HL-60 (cell line): ENCODE data around the gene GPR149.

ENCODE experiments used
- DNase-seq, 2 experiments: peaks; one replicate each; pipeline ENCODE4 v3.0.0-alpha.2; 2010 to 2020; ENCODE audit warnings: low read depth in 1 of 2, low spot score in 1 of 2
- H3K27ac ChIP-seq: fragments of 250-450 bp; sonication (Bioruptor Pico); replicated peaks from 2 replicates; pipeline ENCODE4 v1.5.1; 2020; ENCODE audit warnings: mild to moderate bottlenecking, moderate library complexity
- H3K27me3 ChIP-seq: fragments of 250-450 bp; sonication (Bioruptor Pico); 2 replicates; pipeline ENCODE4 v1.5.1; 2021; ENCODE audit warnings: mild to moderate bottlenecking, moderate library complexity; ENCODE audit not compliant: insufficient read depth, poor library complexity, severe bottlenecking
- H3K4me3 ChIP-seq: replicated peaks from 2 replicates; pipeline ENCODE4 v1.5.1; 2011; ENCODE audit warnings: mild to moderate bottlenecking, control low read depth, low read length; ENCODE audit not compliant: insufficient read depth
- GABPA ChIP-seq: IDR thresholded peaks from 2 replicates; pipeline ENCODE4 v1.6.1; 2012; ENCODE audit warnings: low read depth
- POLR2AphosphoS5 ChIP-seq: IDR thresholded peaks from 2 replicates; pipeline ENCODE4 v1.6.1; 2012; ENCODE audit warnings: low read depth
- SPI1 ChIP-seq: IDR thresholded peaks from 2 replicates; pipeline ENCODE4 v1.6.1; 2012; ENCODE audit warnings: low read depth, mild to moderate bottlenecking, borderline replicate concordance
- TF ChIP-seq, protein P1 (sequence below): IDR thresholded peaks from one replicate; pipeline ENCODE4 v1.5.1; 2011; ENCODE audit warnings: low read length, control low read depth, inconsistent platforms; ENCODE audit not compliant: insufficient read depth
- TF ChIP-seq, protein P2 (sequence below): IDR thresholded peaks from 2 replicates; pipeline ENCODE4 v1.6.1; 2012; ENCODE audit warnings: low read depth; ENCODE audit not compliant: insufficient replicate concordance

Gene GPR149

DNA sequence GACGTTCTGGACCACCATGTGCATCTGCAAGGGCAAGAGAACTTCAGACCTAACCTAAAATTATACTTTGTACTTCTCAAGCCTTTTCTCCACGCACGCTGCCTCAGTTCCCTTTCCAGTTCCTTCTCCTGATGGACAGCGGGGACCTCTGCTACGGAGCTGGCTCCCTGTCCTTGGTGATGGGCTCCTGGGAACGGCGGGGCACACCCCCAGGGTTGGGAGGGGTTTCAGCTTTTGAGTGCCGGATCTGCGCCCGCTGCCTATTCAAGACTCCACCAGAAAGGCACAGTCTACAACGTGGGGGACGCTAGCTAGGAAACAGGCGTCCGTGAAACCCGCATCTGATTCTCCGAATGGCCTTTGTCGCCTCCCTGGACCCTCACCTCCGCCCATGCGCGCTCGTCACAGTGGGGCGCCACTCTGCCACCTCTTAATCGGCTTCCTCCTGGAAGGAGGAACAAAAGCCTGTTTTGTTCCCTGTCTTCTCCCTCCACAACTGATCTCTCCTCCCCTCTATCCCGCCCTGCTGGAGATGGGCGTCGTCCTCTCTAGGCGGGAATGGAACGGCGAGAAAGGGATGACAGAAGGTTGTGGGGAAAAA, 2.2 kb downstream of the GPR149 start:
- Histone ChIP-seq H3K27ac (no peak overlapping the region), H3K4me3 (no peak overlapping the region), H3K27me3 (peaks cover 39% of the 10 kb centered on the region)
- no peak for TF ChIP-seq GABPA
- TF ChIP-seq, protein P1, sequence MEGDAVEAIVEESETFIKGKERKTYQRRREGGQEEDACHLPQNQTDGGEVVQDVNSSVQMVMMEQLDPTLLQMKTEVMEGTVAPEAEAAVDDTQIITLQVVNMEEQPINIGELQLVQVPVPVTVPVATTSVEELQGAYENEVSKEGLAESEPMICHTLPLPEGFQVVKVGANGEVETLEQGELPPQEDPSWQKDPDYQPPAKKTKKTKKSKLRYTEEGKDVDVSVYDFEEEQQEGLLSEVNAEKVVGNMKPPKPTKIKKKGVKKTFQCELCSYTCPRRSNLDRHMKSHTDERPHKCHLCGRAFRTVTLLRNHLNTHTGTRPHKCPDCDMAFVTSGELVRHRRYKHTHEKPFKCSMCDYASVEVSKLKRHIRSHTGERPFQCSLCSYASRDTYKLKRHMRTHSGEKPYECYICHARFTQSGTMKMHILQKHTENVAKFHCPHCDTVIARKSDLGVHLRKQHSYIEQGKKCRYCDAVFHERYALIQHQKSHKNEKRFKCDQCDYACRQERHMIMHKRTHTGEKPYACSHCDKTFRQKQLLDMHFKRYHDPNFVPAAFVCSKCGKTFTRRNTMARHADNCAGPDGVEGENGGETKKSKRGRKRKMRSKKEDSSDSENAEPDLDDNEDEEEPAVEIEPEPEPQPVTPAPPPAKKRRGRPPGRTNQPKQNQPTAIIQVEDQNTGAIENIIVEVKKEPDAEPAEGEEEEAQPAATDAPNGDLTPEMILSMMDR: no peak
- TF ChIP-seq, protein P2, sequence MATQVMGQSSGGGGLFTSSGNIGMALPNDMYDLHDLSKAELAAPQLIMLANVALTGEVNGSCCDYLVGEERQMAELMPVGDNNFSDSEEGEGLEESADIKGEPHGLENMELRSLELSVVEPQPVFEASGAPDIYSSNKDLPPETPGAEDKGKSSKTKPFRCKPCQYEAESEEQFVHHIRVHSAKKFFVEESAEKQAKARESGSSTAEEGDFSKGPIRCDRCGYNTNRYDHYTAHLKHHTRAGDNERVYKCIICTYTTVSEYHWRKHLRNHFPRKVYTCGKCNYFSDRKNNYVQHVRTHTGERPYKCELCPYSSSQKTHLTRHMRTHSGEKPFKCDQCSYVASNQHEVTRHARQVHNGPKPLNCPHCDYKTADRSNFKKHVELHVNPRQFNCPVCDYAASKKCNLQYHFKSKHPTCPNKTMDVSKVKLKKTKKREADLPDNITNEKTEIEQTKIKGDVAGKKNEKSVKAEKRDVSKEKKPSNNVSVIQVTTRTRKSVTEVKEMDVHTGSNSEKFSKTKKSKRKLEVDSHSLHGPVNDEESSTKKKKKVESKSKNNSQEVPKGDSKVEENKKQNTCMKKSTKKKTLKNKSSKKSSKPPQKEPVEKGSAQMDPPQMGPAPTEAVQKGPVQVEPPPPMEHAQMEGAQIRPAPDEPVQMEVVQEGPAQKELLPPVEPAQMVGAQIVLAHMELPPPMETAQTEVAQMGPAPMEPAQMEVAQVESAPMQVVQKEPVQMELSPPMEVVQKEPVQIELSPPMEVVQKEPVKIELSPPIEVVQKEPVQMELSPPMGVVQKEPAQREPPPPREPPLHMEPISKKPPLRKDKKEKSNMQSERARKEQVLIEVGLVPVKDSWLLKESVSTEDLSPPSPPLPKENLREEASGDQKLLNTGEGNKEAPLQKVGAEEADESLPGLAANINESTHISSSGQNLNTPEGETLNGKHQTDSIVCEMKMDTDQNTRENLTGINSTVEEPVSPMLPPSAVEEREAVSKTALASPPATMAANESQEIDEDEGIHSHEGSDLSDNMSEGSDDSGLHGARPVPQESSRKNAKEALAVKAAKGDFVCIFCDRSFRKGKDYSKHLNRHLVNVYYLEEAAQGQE: no peak
- no peak for TF ChIP-seq SPI1
- no peak for TF ChIP-seq POLR2AphosphoS5
- no peak for DNase-seq

DNA sequence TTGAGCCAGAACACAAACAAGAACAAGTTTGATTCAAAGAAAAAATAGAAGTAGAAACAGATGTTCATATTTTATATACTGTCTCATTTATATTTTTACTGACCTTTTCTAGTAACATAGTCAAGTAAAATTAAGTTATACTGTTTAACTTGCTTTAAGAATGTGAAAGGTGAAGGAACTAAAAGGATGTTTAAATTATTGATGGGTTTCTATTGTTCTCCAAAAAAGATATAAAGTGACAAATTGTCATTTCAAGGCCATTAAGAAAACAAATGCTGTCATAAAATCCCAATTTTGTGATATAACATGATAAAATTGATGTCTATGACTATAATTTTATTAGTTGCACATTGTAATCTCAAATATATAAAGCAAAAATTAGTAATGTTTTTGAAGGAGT, 7.3 kb downstream of the GPR149 start:
- H3K4me3 ChIP-seq: no peak overlapping the region
- H3K27me3 ChIP-seq: peaks cover 13% of the 10 kb centered on the region
- H3K27ac ChIP-seq: no peak overlapping the region
- DNase-seq: no peak
- TF ChIP-seq, protein P2: no peak
- no peak for TF ChIP-seq GABPA
- no peak for TF ChIP-seq POLR2AphosphoS5
- TF ChIP-seq, protein P1: no peak
- TF ChIP-seq SPI1: no peak

DNA sequence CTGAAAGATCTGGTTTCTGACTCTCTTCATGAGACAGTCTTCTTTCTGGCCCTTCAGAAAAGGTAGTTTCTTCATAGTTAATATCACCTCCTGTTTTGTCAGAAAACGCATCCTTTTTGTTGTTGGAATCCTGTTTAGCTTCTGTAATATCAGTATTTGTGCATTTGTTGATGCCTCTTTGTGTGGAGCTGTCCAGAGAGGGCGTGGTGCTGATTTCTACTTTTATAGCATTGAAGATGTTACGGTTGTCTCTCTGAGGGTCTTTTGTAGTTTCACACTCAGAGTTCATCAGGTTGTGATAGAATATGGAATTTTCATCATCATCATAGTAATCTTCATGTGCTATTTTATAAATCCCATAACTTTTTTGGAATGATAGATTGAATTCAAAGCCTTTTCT, 8.9 kb downstream of the GPR149 start:
- TF ChIP-seq, protein P2: peak; percentile 99
- TF ChIP-seq SPI1: no peak
- Histone ChIP-seq H3K4me3 (no peak overlapping the region), H3K27ac (no peak overlapping the region), H3K27me3 (peaks cover 4% of the 10 kb centered on the region)
- peak in 1 of 2 experiments; percentile 1 for DNase-seq
